HG03469 (cell line): Measurements from ENCODE around the gene FBXW2.

ENCODE experiments used
- ATAC-seq: cut with Tn5 transposase; IDR thresholded peaks from one replicate; pipeline ENCODE4 v1.9.1; 2021; ENCODE audit warnings: mild to moderate bottlenecking, moderate library complexity, moderate number of reproducible peaks; ENCODE audit not compliant: unreplicated experiment

Gene FBXW2

GRCh38 chr9:120780367-120780766 is 12.8 kb downstream of the FBXW2 start:
- no peak for ATAC-seq

- no peak for ATAC-seq
These were observed 14.0 kb downstream of the FBXW2 start for GRCh38 chr9:120779227-120779626.

- ATAC-seq = no peak
These were observed 14.5 kb downstream of the FBXW2 start for GRCh38 chr9:120778758-120779157.

GRCh38 chr9:120777229-120777628 is 16.0 kb downstream of the FBXW2 start:
- ATAC-seq = no peak

- no peak for ATAC-seq
These were observed 16.4 kb downstream of the FBXW2 start for GRCh38 chr9:120776788-120777187.

GRCh38 chr9:120775859-120776258 is 17.4 kb downstream of the FBXW2 start:
- ATAC-seq = no peak

- ATAC-seq = no peak
These were observed 18.5 kb downstream of the FBXW2 start for GRCh38 chr9:120774719-120775118.

GRCh38 chr9:120773256-120773655 is 20.0 kb downstream of the FBXW2 start:
- no peak for ATAC-seq

GRCh38 chr9:120770931-120771330 is 22.3 kb downstream of the FBXW2 start:
- ATAC-seq = no peak

- no peak for ATAC-seq
These were observed 24.3 kb downstream of the FBXW2 start for GRCh38 chr9:120768886-120769285.

- ATAC-seq = no peak
These were observed 25.0 kb downstream of the FBXW2 start for GRCh38 chr9:120768247-120768646.

GRCh38 chr9:120767451-120767850 is 25.8 kb downstream of the FBXW2 start:
- ATAC-seq = no peak

- no peak for ATAC-seq
These were observed 27.2 kb downstream of the FBXW2 start for GRCh38 chr9:120765910-120766425.

- ATAC-seq = no peak
These were observed 28.7 kb downstream of the FBXW2 start for GRCh38 chr9:120764476-120764875.

- no peak for ATAC-seq
These were observed 32.2 kb downstream of the FBXW2 start for GRCh38 chr9:120761006-120761405.

- no peak for ATAC-seq
These were observed 33.3 kb downstream of the FBXW2 start for GRCh38 chr9:120759755-120760400.

GRCh38 chr9:120758544-120758943 is 34.7 kb downstream of the FBXW2 start:
- no peak for ATAC-seq

GRCh38 chr9:120757026-120757913 is 35.9 kb downstream of the FBXW2 start:
- ATAC-seq = no peak

GRCh38 chr9:120756531-120756930 is 36.7 kb downstream of the FBXW2 start:
- ATAC-seq = no peak

- ATAC-seq = no peak
These were observed 37.3 kb downstream of the FBXW2 start for GRCh38 chr9:120755810-120756434.

- peak; percentile 58 for ATAC-seq
These were observed 38.2 kb downstream of the FBXW2 start for GRCh38 chr9:120755044-120755443.

- ATAC-seq = no peak
These were observed 42.8 kb downstream of the FBXW2 start for GRCh38 chr9:120750421-120750820.
